RWPE2 (cell line): ENCODE results near the gene GDF11.

Experiments used
- ATAC-seq: fragments of 200-7000 bp; cut with Tn5 transposase; 3 replicates; pipeline ENCODE4 v1.9.1; 2021; ENCODE audit warnings: low read depth
- DNase-seq: peaks from one replicate; pipeline ENCODE4 v3.0.0-alpha.2; 2020; ENCODE audit warnings: low spot score
- H3K27ac ChIP-seq: fragments of 450-650 bp; 2 replicates; pipeline ENCODE4 v1.5.1; 2017; ENCODE audit warnings: mild to moderate bottlenecking; ENCODE audit not compliant: poor library complexity, severe bottlenecking
- H3K27me3 ChIP-seq: fragments of 250-450 bp; sonication (Bioruptor Pico); 2 replicates; pipeline ENCODE4 v1.5.1; 2021; ENCODE audit warnings: mild to moderate bottlenecking, moderate library complexity; ENCODE audit not compliant: insufficient read depth, poor library complexity, severe bottlenecking
- H3K36me3 ChIP-seq: fragments of 250-450 bp; sonication (Bioruptor Pico); 2 replicates; pipeline ENCODE4 v1.5.1; 2020; ENCODE audit warnings: low read depth, mild to moderate bottlenecking, moderate library complexity
- H3K4me1 ChIP-seq: fragments of 250-450 bp; sonication (Bioruptor Pico); 2 replicates; pipeline ENCODE4 v1.5.1; 2021; ENCODE audit warnings: mild to moderate bottlenecking, moderate library complexity; ENCODE audit not compliant: insufficient read depth, poor library complexity, severe bottlenecking
- H3K4me3 ChIP-seq: fragments of 250-450 bp; sonication (Bioruptor Pico); 2 replicates; pipeline ENCODE4 v1.5.1; 2021; ENCODE audit warnings: mild to moderate bottlenecking, moderate library complexity; ENCODE audit not compliant: severe bottlenecking
- H3K9me3 ChIP-seq: fragments of 250-450 bp; sonication (Bioruptor Pico); 2 replicates; pipeline ENCODE4 v1.5.1; 2021; ENCODE audit warnings: mild to moderate bottlenecking, moderate library complexity; ENCODE audit not compliant: severe bottlenecking
- CTCF ChIP-seq: fragments of 450-650 bp; IDR thresholded peaks from one replicate; pipeline ENCODE4 v1.5.1; 2017; ENCODE audit warnings: mild to moderate bottlenecking, moderate library complexity; ENCODE audit not compliant: poor library complexity, severe bottlenecking

GDF11 gene

GRCh38 chr12:55695349-55695748, 47.6 kb upstream of the GDF11 start:
- H3K4me1 ChIP-seq = no peaks in the 10 kb centered on the region
- H3K9me3 ChIP-seq = no peaks in the 10 kb centered on the region
- TF ChIP-seq CTCF = no peak
- ATAC-seq (no peak), DNase-seq (no peak)
- H3K36me3 ChIP-seq = no peaks in the 10 kb centered on the region
- H3K27me3 ChIP-seq = no peaks in the 10 kb centered on the region
- H3K27ac ChIP-seq = no peak overlapping the region
- H3K4me3 ChIP-seq = no peak overlapping the region

- ATAC-seq = no peak
- no peak overlapping the region for H3K4me3 ChIP-seq
- H3K4me1 ChIP-seq = peaks cover 6% of the 10 kb centered on the region
- no peak overlapping the region for H3K27ac ChIP-seq
- no peak for DNase-seq
- no peaks in the 10 kb centered on the region for H3K36me3 ChIP-seq
- no peaks in the 10 kb centered on the region for H3K27me3 ChIP-seq
- TF ChIP-seq CTCF = no peak
- H3K9me3 ChIP-seq = no peaks in the 10 kb centered on the region
Observed at GRCh38 chr12:55696141-55696540, 46.8 kb upstream of the GDF11 start.

- Histone ChIP-seq H3K4me1 (peaks cover 6% of the 10 kb centered on the region), H3K9me3 (no peaks in the 10 kb centered on the region), H3K27me3 (no peaks in the 10 kb centered on the region), H3K36me3 (no peaks in the 10 kb centered on the region), H3K27ac (no peak overlapping the region), H3K4me3 (no peak overlapping the region)
- no peak for TF ChIP-seq CTCF
- ATAC-seq (no peak), DNase-seq (no peak)
Observed at GRCh38 chr12:55696796-55697462, 46.0 kb upstream of the GDF11 start.

GRCh38 chr12:55697686-55698085, 45.2 kb upstream of the GDF11 start:
- Histone ChIP-seq H3K4me1 (peaks cover 6% of the 10 kb centered on the region), H3K27me3 (no peaks in the 10 kb centered on the region), H3K4me3 (no peak overlapping the region), H3K36me3 (no peaks in the 10 kb centered on the region), H3K27ac (no peak overlapping the region), H3K9me3 (no peaks in the 10 kb centered on the region)
- TF ChIP-seq CTCF = no peak
- ATAC-seq (no peak), DNase-seq (no peak)

- H3K27me3 ChIP-seq = no peaks in the 10 kb centered on the region
- no peak for ATAC-seq
- H3K9me3 ChIP-seq = no peaks in the 10 kb centered on the region
- peak; percentile 29 for DNase-seq
- H3K4me3 ChIP-seq = no peak overlapping the region
- H3K36me3 ChIP-seq = no peaks in the 10 kb centered on the region
- peaks cover 6% of the 10 kb centered on the region for H3K4me1 ChIP-seq
- H3K27ac ChIP-seq = no peak overlapping the region
- TF ChIP-seq CTCF = no peak
Observed at GRCh38 chr12:55698241-55698955, 44.5 kb upstream of the GDF11 start.
